GM19455 (cell line): ENCODE results near the gene ERGIC3.

Source experiments
- ATAC-seq: cut with Tn5 transposase; IDR thresholded peaks from one replicate; pipeline ENCODE4 v1.9.1; 2021; ENCODE audit not compliant: unreplicated experiment

ERGIC3 gene

GRCh38 chr20:35560541-35560940, 18.7 kb downstream of the ERGIC3 start:
- ATAC-seq: no peak

DNA sequence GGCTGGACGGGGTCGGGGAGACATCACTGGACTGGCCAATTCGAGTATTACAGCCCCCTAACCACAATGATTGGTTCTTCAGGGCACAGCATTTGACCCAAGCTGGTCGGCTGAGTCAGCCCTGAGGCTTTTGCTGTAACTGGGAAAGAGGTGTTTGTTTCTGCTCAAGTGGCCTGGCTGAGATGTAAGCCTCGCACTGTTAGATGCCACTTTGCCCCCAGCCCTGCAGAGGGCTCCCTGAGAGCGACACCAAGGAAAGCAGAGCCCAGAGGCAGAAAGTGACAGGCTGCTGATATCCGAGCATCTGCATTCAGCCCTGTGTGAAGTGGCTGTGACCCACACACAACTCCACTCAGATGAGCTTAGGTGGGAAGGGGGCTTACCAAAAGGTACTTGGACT, 19.4 kb downstream of the ERGIC3 start:
- no peak for ATAC-seq

GRCh38 chr20:35561671-35562070, 19.8 kb downstream of the ERGIC3 start:
- ATAC-seq: no peak

GRCh38 chr20:35562541-35563110, 20.7 kb downstream of the ERGIC3 start:
- ATAC-seq: no peak

GRCh38 chr20:35563834-35564233, 22.0 kb downstream of the ERGIC3 start:
- no peak for ATAC-seq

GRCh38 chr20:35564905-35565304, 23.0 kb downstream of the ERGIC3 start:
- no peak for ATAC-seq

- no peak for ATAC-seq
These were observed 26.8 kb downstream of the ERGIC3 start for GRCh38 chr20:35568645-35569044.

DNA sequence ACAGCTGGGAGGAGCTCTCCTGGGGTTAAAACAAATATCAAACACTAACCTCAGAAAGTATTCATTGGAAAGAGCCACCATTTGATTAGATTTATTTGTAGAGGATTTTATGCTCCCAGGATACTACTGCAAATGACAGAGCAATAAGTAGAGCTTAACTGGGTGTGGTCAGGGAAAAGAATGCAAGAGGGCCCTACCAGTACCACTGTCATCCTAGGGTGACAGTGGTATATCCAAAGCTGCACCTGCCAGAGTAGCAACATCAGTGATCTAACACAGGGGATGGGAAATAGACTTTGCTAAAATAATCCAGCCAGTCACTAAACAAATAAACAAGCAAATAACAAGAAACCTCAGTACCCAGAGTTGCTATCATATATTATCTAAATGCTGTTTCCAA, 29.7 kb downstream of the ERGIC3 start:
- no peak for ATAC-seq

DNA sequence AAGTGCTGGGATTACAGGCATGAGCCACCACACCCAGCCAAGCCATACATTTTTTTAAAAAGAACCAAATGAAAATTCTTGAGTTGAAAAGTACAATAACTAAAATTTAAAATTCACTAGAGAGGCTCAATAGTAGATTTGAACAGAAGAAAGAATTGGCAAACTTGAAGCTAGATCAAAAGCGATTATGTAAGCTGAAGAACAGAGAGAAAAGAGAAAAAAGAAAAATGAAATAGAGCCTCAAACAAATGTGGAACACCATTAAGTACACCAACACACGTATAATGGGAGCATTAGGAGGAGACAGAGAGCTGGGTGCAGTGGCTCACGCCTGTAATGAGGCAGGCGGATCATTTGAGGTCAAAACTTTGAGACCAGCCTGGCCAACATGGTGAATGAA, 31.0 kb downstream of the ERGIC3 start:
- no peak for ATAC-seq

DNA sequence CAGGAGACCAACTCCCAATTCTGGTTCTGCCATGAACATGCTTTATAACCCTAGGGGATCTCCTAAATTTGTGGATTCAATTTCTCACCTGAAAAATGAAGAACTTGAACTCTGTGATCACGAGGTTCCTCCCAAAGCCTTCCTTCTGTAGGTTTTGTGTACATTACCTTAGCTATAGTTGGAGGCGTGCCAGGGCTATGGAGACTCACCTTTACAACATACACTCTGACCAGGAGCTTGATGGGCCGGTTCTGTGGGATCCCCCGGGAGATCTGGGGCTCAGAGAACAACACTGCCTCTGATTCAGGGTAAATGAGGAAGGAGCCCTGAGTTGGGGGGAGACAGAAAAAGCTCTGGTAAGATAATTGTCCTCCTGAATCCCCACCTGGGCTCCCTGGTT, 34.1 kb downstream of the ERGIC3 start:
- no peak for ATAC-seq

- ATAC-seq: no peak
These were observed 34.9 kb downstream of the ERGIC3 start for GRCh38 chr20:35576816-35577215.

DNA sequence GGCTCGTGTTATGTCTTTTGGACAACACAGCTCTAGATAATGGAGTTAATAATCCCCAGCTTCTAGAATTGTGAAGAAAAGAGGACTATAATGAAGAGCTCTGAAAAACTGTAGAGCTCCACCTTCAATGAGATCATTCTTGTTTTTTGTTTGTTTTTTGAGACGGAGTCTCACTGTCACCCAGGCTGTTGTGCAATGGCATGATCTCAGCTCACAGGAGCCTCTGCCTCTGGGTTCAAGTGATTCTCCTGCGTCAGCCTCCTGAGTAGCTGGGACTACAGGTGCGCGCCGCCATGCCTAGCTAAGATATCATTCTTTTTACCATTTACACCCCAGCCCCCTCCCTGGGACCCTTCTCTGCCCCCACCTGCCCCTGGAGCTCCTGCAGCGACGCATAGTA, 36.6 kb downstream of the ERGIC3 start:
- no peak for ATAC-seq

- ATAC-seq: no peak
These were observed 37.3 kb downstream of the ERGIC3 start for GRCh38 chr20:35579196-35579595.

DNA sequence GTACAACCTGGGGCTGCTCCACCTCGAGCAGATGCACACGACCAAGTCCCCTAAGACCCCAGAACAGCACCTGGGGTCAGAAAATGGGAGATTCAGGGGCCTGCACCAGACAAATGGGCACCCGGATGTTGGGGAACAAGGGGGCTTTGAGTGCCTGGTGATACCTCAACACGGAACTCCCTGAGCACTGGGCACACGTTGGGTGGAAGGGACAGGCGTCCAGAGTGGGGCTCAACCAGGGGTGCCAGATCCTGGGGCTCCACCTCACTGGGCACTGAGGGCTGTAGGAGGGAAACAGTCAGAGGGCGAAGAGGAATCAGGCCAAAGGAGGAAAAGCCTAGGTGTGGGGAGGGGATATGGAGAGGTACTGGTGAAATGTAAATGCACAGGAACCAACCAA, 40.3 kb downstream of the ERGIC3 start:
- no peak for ATAC-seq

GRCh38 chr20:35582741-35583404, 41.0 kb downstream of the ERGIC3 start:
- no peak for ATAC-seq

GRCh38 chr20:35583636-35584560, 42.0 kb downstream of the ERGIC3 start:
- no peak for ATAC-seq

- no peak for ATAC-seq
These were observed 45.0 kb downstream of the ERGIC3 start for GRCh38 chr20:35586751-35587425.

GRCh38 chr20:35587436-35587835, 45.6 kb downstream of the ERGIC3 start:
- no peak for ATAC-seq

- no peak for ATAC-seq
These were observed 46.5 kb downstream of the ERGIC3 start for GRCh38 chr20:35588397-35588796.

- ATAC-seq: no peak
These were observed 50.6 kb downstream of the ERGIC3 start for GRCh38 chr20:35592339-35592974.

DNA sequence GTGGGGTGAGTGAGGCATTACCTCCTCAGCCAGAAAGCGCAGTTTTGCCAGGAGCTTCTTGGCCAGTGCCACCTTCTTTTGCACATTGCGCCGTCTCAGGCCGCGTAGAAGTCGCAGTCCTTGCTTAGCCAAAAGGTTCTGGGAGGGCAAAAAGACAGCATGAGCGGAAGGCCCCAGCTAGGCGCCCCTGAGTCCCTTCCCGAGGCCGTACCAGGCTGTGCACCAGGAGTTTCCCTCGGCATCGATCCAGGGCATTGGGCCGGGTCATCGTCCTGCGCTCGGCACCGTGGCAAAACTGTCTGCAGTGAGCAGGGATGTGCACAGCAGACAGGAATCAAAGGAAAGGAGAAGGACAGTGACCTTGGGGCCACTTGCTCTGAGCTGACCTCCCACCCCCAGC, 53.6 kb downstream of the ERGIC3 start:
- no peak for ATAC-seq
